SIG-M5 treated with dmso at 0.1 percent for 504 hours (cell line): ENCODE results near the gene NGEF.

ENCODE experiments used
- DNase-seq: peaks from one replicate; lab custom pipeline; 2025; ENCODE audit not compliant: unreplicated experiment; lab: John Stamatoyannopoulos, UW

The NGEF gene

GRCh38 chr2:233000886-233001750 is 11.9 kb downstream of the NGEF start:
- DNase-seq = no peak

GRCh38 chr2:232999354-232999753 is 13.7 kb downstream of the NGEF start:
- DNase-seq = no peak

- no peak for DNase-seq
Observed at GRCh38 chr2:232998666-232998985, 14.4 kb downstream of the NGEF start.

GRCh38 chr2:232997749-232998665 is 15.0 kb downstream of the NGEF start:
- DNase-seq = no peak

- DNase-seq = no peak
Observed at GRCh38 chr2:232994446-232994845, 18.6 kb downstream of the NGEF start.

- DNase-seq = no peak
Observed at GRCh38 chr2:232993231-232993821, 19.7 kb downstream of the NGEF start.

GRCh38 chr2:232986155-232986554 is 26.9 kb downstream of the NGEF start:
- no peak for DNase-seq

- DNase-seq = no peak
Observed at GRCh38 chr2:232984451-232985207, 28.4 kb downstream of the NGEF start.

- DNase-seq = no peak
Observed at GRCh38 chr2:232983669-232984140, 29.4 kb downstream of the NGEF start.

- no peak for DNase-seq
Observed at GRCh38 chr2:232982926-232983668, 30.0 kb downstream of the NGEF start.

- no peak for DNase-seq
Observed at GRCh38 chr2:232981767-232982360, 31.2 kb downstream of the NGEF start.

GRCh38 chr2:232981356-232981755 is 31.7 kb downstream of the NGEF start:
- no peak for DNase-seq

- DNase-seq = no peak
Observed at GRCh38 chr2:232980683-232981082, 32.4 kb downstream of the NGEF start.

GRCh38 chr2:232979871-232980461 is 33.1 kb downstream of the NGEF start:
- DNase-seq = no peak

- no peak for DNase-seq
Observed at GRCh38 chr2:232977438-232977971, 35.6 kb downstream of the NGEF start.

- DNase-seq = no peak
Observed at GRCh38 chr2:232976666-232977437, 36.2 kb downstream of the NGEF start.

- DNase-seq = no peak
Observed at GRCh38 chr2:232976176-232976575, 36.9 kb downstream of the NGEF start.

- no peak for DNase-seq
Observed at GRCh38 chr2:232974396-232974795, 38.7 kb downstream of the NGEF start.
